ENCODE results near the gene BMERB1.
"Not testable (repeated sequence)": the region's sequence is repeated elsewhere in the genome, so short reads cannot be mapped to it uniquely, and the experiment has no call there.

BMERB1 gene

DNA sequence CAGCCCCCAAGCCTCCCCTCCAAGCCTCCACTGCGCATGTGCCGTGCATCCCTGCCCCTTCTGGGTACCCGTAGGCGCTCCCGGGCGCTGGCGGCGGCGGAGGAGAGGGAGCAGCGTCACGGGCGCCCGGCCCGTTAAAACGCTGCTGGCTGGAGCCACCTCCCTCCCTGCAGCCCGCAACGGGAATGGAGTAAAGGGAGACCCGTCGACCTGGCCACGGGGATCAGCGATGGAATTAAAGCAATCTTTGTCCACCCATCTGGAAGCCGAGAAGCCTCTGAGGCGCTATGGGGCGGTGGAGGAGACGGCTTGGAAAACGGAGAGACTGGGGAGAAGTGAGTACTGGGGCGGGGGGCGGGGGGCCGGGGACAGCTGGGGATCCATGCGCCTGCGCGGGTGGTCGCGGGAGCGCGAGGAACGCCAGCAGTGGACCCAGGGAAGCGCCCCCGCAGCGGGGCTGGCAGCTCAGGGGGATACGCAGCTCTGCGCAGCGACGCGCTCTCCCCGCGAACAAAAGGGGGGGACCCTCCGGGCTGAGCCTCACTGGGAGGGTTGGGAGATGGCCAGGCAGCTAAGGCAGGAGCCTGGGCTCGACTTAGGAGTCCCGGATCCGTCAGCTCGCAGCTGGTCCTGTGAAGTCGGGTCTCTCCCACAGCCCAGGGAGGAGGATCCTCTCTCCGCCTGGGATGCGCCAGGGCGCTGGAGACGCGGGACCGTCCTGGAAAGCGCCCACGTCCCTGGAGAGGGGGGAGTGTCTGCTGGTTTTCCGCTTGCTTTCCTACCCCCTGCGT, at the start of gene BMERB1:
Gene BMERB1 (plus strand): TSS at position 164 of the 791 bp plus-strand sequence. CDS start 66 bp downstream, at position 230.
- DNase-seq (ENCODE audit: low spot score) = no peak

DNA sequence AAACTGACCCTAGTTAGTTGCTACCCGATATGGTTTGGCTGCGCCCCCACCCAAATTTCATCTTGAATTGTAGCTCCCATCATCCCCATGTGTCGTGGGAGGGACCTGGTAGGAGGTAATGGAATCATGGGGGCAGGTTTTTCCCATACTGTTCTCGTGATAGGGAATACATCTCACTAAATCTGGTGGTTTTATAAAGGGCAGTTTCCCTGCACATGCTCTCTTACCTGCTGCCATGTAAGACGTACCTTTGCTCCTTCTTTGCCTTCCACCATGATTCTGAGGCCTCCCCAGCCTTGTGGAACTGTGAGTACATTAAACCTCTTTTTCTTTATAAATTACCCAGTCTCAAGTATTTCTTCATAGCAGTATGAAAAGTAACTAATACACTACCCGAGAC, 46.3 kb upstream of the BMERB1 start:
- DNase-seq (ENCODE audit: low spot score) = not testable (repeated sequence)

DNA sequence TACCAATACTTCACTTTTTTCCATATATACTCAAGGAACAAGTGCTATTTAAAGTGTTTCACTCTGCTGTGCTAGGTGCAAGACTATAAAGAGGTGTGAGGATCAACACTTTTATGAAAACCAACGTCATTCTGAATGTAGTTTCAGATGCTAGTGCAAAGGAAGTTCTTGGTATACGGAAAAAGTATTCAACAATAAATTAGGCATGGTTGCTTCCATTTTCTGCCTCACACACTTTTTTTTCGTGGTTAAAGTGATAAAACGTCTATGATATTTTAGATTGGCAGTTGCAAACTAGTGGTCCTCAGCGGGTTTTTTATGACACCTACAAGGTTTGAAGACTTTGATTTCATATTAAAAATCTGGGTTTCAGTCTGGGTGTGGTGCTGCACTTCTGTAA, 44.5 kb upstream of the BMERB1 start:
- not testable (repeated sequence) for DNase-seq (ENCODE audit: low spot score)

DNA sequence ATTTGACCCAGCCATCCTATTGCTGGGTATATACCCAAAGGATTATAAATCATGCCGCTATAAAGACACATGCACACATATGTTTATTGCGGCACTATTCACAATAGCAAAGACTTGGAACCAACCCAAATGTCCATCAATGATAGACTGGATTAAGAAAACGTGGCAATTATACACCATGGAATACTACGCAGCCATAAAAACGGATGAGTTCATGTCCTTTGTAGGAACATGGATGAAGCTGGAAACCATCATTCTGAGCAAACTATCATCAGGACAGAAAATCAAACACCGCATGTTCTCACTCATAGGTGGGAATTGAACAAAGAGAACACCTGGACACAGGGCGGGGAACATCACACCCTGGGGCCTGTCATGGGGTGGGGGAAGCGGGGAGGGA, 41.4 kb upstream of the BMERB1 start:
- not testable (repeated sequence) for DNase-seq (ENCODE audit: low spot score)

DNA sequence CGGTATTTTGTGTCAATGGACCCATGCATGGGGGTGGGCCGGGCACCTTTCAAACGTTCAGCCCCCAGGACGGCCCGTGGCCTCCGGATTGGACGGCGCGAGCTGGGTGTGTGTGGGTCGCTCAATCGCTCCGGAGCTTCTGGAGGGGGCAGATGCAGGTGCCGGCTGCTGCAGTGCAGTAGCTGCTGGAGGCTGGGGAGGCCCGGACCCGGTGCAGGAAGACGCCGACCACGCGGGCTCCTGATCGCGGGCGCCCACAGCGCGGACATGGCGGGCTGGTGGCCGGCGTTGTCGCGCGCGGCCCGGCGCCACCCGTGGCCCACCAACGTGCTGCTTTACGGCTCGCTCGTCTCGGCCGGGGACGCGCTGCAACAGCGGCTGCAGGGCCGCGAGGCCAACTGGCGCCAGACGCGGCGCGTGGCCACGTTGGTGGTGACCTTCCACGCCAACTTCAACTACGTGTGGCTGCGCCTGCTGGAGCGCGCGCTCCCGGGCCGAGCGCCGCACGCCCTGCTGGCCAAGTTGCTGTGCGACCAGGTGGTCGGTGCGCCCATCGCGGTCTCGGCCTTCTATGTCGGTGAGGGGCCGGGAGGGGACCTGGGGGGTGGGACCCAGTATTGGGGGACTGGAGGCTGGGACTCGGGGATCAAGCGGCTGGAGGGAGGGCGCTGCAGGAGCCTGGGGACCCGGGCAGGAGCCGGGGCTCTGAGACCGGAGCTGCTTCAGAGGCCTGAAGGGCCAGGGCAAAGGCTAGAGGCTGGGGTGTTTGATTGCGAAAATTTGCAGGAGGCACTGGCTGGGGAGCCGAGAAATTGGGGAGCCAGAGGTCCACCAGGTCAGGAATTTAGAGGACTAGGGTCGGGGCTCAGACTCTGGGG, 38.5 kb upstream of the BMERB1 start, which contains the start of gene MPV17L:
Gene MPV17L (plus strand): TSS at position 124 of the 878 bp plus-strand sequence. CDS start 144 bp downstream, at position 268.
- peak; percentile 60 for DNase-seq (ENCODE audit: low spot score)

DNA sequence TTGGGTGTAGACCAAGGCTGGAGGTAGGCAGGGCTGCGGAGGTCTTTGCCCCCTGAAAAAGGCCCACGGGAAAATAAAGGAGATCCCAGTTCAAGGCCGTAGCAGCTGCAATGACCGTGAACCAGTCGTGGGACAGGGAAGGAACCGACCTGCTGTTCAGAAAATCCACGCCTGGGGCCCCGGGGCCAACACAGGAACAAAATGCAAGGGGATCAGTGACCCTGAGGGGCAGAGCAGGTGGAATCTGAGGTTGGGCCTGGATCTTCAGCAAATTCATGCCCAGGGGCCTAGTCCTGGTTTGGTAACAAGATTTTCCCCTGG, 37.9 kb upstream of the BMERB1 start:
- DNase-seq (ENCODE audit: low spot score) = not testable (repeated sequence)

DNA sequence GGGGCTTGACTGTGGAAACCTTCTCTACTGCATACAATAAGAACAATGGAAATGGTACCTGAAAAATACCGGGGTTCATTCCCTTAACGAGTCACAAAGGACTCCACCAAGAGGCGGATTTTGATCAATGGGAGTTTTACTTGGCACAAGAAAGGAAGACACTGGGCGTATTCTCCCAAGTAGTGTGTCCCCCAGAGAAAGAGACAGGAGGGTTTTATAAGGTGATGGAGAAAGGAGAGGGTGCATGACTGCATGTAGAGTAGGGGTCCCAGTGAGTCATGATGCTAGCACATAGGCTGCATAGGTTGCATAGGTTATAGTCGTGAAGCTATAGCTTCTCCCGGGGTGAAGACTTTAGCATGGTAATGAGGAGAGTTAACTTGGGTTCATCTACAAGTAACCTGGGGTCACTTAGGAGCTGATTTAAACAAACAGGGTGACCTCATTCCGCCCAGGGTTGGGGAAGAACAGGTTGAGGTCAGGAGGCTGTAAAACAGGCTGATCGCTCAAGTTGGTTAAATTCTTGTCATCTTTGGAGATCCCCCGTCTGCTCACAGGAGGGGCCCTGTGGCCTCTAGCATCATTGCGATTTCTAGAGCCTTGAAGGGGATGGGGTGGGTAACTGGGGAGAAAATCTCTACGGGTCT, 37.3 kb upstream of the BMERB1 start:
- no peak for DNase-seq (ENCODE audit: low spot score)

DNA sequence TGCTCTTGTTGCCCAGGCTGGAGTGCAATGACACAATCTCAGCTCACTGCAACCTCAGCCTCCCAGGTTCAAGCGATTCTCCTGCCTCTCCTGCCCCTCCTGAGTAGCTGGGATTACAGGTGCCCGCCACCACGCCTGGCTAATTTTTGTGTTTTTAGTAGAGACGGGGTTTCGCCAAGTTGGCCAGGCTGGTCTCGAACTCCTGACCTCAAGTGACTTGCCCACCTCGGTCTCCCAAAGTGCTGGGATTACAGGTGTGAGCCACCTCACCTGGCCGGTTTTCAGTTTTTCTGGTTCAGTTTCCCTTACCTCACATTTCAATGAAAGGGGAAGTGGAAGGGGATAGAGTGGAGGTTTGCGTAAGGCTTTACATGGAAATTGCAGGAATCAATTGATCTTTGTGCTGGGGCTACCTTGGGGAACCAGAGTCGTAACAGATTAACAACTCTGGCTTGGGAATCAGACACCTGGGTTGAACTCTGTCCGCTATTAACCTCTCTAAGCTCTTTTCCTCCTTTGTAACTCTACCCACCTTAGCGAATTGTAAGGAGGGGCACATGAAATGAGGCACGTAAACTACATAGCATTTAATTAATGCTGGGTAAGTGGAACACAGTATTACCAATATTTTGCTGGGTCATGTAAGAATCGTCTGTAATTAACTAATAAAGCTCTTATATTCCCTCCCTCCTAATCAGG, 35.6 kb upstream of the BMERB1 start:
- DNase-seq (ENCODE audit: low spot score) = no peak

DNA sequence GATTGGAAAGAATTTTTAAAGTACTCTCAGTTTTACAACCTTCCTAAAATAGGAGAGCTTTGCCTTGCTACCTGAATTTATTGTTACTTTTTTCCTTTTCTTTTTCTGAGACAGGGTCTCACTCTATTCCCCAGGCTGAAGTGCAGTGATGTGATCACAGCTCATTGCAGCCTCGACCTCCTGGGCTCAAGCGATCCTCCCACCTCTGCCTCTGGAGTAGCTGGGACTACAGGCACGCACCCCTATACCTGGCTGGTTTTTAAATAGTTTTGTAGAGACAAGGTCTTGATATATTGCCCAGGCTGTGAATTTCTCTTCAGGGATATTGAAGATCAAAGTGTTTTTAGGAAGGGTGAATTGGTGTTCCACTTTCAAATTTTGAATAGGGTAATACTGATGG, 35.1 kb upstream of the BMERB1 start:
- no peak for DNase-seq (ENCODE audit: low spot score)

DNA sequence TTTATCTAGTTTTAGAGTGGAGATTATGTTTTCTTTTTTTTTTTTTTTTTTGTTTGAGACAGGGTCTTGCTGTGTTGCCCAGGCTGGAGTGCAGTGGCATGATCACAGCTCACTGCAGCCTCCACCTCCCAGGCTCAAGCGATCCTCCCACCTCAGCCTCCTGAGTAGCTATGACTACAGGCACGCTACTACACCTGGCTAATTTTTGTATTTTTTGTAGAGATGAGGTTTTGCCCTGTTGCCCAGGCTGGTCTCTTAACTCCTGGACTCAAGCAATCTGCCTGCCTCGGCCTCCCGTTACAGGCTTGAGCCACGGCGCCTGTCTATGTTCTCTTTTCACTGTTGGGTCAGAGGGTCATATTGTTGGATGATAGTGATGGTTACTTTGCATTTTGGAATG, 34.1 kb upstream of the BMERB1 start:
- not testable (repeated sequence) for DNase-seq (ENCODE audit: low spot score)

DNA sequence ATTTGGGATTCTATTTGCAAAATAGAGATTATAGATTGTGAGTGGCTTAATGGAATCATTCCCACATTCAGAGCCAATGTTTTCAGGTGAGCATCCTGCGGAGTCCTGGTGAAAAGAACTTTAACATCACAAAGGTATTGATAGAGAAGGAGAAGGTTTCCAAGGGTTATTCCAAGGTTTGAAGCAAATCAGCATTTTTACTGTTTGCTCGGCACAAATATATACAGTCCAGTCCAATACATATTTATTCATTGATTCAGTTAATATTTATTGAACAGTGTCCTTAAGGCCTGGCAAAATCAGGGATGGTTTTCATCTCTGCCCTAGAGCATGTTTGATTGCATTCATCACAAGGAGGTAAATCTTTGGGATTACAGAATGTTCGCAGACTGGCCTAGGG, 32.4 kb upstream of the BMERB1 start:
- DNase-seq (ENCODE audit: low spot score) = no peak

DNA sequence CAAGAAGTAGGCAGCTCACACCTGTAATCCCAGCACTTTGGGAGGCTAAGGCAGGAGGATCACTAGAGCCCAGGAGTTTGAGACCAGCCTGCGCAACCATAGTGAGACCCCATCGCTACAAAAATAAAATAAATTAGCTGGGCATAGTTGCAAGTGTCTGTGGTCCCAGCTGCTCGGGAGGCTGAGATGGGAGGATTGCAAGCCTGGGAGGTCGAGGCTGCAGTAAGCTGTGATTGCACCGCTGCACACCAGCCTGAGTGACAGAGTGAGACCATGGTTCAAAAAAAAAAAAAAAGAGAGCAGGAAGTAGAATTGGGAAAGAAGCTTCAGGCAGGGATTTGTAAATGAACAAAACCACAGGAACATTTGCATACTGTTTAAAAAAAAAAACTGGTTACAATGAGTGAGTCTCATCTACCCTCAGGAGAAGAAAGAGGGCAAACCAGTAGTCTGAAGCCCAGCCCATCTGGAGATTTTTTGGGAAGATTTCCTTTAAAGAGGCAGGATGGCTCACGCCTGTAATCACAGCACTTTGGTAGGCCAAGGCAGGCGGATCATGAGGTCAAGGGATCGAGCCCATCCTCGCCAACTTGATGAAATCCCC, 30.9 kb upstream of the BMERB1 start:
- no peak for DNase-seq (ENCODE audit: low spot score)

DNA sequence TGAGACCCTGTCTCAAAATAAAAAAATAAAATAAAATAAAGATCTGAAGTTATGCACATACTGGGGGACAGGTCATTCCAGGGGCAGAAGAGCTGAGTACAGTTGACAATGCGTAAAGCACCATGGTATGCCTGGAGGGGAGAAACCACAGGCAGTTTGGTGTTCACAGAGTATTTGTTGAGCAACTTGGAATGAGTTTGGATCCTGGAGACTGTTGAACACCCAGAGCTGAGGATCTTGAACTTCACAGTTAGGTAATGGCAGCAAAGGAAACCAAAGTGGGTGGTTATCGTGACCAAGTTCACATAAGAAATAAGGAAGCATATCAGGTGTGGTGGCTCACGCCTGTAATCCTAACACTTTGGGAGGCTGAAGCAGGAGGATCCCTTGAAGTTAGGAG, 30.3 kb upstream of the BMERB1 start:
- not testable (repeated sequence) for DNase-seq (ENCODE audit: low spot score)

DNA sequence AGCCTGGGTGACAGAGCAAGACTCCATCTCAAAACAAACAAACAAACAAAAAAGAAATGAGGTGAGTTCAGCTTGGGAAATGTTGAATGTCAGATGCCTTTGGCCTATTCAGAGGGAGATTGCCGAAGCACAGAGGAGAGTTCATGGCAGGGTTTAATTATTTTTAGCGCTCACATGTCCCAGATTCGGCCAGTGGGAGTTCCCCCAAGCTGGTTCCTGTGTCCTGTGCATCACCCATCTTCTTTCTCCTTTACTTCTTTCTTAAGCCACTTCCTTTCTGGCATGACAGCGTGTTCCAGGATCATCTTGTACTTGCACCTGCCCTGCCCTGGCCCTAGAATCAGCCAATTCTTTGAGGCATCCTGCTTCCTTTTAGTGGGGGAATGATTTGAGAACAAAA, 29.6 kb upstream of the BMERB1 start:
- no peak for DNase-seq (ENCODE audit: low spot score)

DNA sequence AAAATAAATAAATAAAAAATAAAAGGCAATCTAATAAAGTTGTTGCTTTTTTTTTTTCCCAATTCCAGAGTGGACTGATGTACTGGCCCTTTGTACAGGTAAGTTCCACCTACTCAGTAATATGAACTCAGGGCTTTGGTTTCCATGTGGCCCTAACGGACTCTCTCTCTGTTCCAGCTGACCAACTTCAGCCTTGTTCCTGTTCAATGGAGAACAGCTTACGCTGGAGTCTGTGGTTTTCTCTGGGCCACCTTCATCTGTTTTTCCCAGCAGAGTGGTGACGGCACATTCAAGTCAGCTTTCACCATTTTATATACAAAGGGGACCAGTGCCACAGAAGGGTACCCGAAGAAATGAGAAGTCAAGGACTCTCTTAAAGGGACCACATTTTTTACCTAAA, 26.6 kb upstream of the BMERB1 start:
- not testable (repeated sequence) for DNase-seq (ENCODE audit: low spot score)

DNA sequence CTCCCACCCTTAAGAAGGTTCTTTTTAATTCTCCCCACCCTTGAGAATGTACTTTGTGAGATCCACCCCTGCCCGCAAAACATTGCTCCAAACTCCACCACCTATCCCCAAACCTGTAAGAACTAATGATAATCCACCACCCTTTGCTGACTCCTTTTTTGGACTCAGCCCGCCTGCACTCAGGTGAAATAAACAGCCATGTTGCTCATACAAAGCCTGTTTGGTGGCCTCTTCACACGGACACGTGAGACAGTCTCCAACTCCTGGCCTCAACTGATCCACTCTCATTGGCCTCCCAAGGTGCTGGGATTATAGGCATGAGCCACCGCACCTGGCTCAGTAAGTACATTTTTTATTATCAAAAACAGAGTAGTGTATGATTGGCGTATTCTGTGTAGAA, 24.9 kb upstream of the BMERB1 start:
- not testable (repeated sequence) for DNase-seq (ENCODE audit: low spot score)

DNA sequence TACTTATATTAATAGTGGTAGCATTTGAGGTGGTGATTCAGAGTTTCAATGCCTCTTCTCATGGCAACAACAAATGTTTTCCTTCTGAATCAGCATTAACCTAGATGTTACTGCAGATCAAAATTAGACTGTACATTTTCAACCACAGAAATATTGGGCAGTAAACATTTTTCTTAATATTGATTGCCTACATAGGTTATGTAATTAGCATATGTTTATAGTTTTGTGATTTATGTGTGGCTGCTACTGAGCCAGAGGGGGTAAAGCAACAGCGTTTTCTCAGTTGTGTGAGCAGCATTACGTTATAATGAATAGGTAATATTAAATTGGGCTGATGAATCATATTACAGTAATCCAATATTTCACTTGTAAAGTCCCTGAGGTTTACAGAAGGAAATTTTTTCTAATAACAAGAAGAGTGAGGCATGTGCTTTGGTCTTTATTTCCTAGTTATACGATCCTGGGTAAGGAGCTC, 18.8 kb upstream of the BMERB1 start:
- no peak for DNase-seq (ENCODE audit: low spot score)

DNA sequence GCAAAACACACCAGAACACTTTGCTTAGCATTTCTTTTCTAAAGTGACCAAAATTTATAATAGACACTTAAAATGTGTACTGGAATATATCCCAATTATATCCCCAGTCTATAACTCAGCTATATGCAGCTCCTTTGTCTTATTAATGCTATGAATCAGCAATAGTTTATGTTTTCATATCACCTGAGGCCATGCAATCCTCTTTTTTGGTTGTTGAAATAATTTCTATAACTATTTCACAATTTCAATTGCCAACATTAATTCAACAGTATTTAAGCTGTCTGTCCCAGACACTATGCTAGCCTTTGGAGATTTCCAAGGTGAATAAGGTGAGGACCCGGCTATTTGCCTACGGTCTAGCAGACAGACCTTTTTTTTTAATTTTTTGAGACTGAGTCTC, 17.2 kb upstream of the BMERB1 start:
- DNase-seq (ENCODE audit: low spot score) = no peak

DNA sequence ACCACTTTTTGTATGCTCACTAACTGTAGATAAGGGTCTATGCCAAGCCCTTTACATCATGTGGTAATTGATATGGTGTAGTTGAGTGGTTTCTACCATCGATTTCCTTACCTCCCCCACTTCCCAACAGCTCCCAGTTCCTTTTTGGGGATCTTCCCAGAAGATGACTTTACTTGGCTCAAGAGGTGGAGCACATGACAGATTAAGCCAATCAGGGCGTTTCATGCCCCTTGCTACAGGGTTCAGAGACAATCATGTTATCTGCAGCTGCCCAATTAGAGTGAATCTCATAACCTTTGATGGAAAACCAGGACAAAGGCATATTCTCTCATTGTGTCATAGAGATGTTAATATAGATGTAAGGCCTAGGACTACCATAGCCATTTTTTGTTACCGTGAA, 16.2 kb upstream of the BMERB1 start:
- no peak for DNase-seq (ENCODE audit: low spot score)

DNA sequence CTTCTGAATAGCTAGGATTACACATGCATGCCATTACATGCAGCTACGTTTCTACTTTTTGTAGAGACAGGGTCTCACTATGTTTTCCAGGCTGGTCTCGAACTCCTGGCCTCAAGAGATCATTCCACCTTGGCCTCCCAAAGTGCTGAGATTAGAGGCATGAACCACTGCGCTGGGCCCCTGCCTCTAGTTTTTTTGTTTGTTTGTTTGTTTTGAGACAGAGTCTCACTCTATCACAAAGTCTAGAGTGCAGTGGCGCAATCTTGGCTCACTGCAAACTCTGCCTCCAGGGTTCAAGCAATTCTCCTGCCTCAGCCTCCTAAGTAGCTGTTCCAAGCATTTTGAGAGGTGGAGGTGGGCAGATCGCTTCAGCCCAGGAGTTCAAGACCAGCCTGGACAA, 12.7 kb upstream of the BMERB1 start:
- DNase-seq (ENCODE audit: low spot score) = not testable (repeated sequence)

DNA sequence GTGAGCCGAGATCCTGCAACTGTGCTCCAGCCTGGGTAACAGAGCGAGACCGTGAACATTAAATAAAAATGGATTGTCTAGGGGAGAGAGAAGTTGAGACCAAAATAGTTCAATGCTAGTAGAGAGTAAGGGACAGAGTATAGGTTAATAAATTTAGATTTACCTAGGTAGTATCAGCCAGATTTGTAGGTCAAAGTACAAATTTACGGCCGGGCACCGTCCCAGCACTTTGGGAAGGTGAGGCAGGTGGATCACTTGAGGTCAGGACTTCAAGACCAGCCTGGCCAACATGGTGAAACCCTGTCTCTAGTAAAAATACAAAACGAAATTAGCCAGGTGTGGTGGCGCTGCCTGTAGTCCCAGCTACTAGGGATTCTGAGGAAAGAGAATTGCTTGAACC, 12.2 kb upstream of the BMERB1 start:
- no peak for DNase-seq (ENCODE audit: low spot score)
